ENCODE data around the gene ATXN7L3. TPM values are rescaled to one million over a fixed set of nuclear protein-coding genes. Genes with fewer than 3 reads are reported as not detected.
A peak's percentile ranks its signal among the peaks of the same experiment; 100 is the strongest.
"Not testable (repeated sequence)": the region's sequence is repeated elsewhere in the genome, so short reads cannot be mapped to it uniquely, and the experiment has no call there.

The ATXN7L3 gene
- total RNA-seq, 1 experiment from 2014 or later = 19.5 TPM

GRCh38 chr17:44176257-44176656, 23.4 kb downstream of the ATXN7L3 start:
- DNase-seq (ENCODE audit: low read depth) = no peak

GRCh38 chr17:44174427-44174826, 25.3 kb downstream of the ATXN7L3 start:
- no peak for DNase-seq (ENCODE audit: low read depth)

- DNase-seq (ENCODE audit: low read depth) = no peak
Measured at GRCh38 chr17:44171931-44172455, 27.7 kb downstream of the ATXN7L3 start.

- no peak for DNase-seq (ENCODE audit: low read depth)
Measured at GRCh38 chr17:44170499-44171201, 29.0 kb downstream of the ATXN7L3 start, which contains the start of gene ASB16. ASB16 (plus strand) TSS chr17:44170704; CDS start chr17:44170790, 86 bp downstream.

- no peak for DNase-seq (ENCODE audit: low read depth)
Measured at GRCh38 chr17:44170135-44170498, 29.6 kb downstream of the ATXN7L3 start.

GRCh38 chr17:44167181-44167861, 32.4 kb downstream of the ATXN7L3 start:
- DNase-seq (ENCODE audit: low read depth) = no peak

- DNase-seq (ENCODE audit: low read depth) = no peak
Measured at GRCh38 chr17:44164476-44164875, 35.2 kb downstream of the ATXN7L3 start.

- DNase-seq (ENCODE audit: low read depth) = peak; percentile 22
Measured at GRCh38 chr17:44159519-44160210, 40.0 kb downstream of the ATXN7L3 start.

GRCh38 chr17:44155488-44155887, 44.2 kb downstream of the ATXN7L3 start:
- no peak for DNase-seq (ENCODE audit: low read depth)

- no peak for DNase-seq (ENCODE audit: low read depth)
Measured at GRCh38 chr17:44152875-44153274, 46.8 kb downstream of the ATXN7L3 start.

- no peak for DNase-seq (ENCODE audit: low read depth)
Measured at GRCh38 chr17:44149750-44150329, 49.8 kb downstream of the ATXN7L3 start.

- DNase-seq (ENCODE audit: low read depth) = not testable (repeated sequence)
Measured at GRCh38 chr17:44149066-44149465, 50.6 kb downstream of the ATXN7L3 start.

GRCh38 chr17:44147812-44148211, 51.9 kb downstream of the ATXN7L3 start:
- DNase-seq (ENCODE audit: low read depth) = no peak

- DNase-seq (ENCODE audit: low read depth) = no peak
Measured at GRCh38 chr17:44146375-44147346, 53.0 kb downstream of the ATXN7L3 start.

GRCh38 chr17:44144966-44145739, 54.5 kb downstream of the ATXN7L3 start:
- no peak for DNase-seq (ENCODE audit: low read depth)

GRCh38 chr17:44143921-44144320, 55.8 kb downstream of the ATXN7L3 start:
- not testable (repeated sequence) for DNase-seq (ENCODE audit: low read depth)
